Measurements from ENCODE around the gene C10orf90.

Gene C10orf90

DNA sequence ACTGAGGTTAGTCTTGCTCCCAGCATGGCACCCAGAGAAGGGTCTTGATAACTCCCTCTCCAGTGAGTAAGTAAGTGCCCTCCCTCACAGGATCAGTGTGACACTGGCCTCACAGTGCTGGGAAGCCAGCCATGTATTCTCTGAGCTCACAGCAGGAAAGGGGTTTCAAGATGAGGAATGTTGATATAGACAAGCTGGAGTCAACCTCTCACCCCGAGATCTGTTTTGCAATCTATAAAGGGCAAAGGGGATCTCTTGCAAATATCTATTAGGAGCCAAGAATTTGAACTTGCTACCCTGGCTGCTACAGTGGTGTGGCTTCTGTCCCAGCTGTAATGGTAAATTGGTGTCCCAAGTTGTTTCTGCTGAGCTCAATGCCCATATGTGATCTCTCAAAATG, 212.0 kb downstream of the C10orf90 start:
- Histone ChIP-seq H3K4me2 (ENCODE audit: low read length) (no peak overlapping the region), H3K9ac (ENCODE audit: low read length) (no peak overlapping the region), H2AFZ (ENCODE audit: low read length) (no peak overlapping the region), H4K20me1 (ENCODE audit: insufficient read depth, low read length) (no peaks in the 10 kb centered on the region), H3K36me3 (ENCODE audit: insufficient read depth, low read length) (no peaks in the 10 kb centered on the region), H3K27ac (ENCODE audit: low read depth, low read length, poor library complexity, severe bottlenecking) (no peak overlapping the region), H3K9me3 (ENCODE audit: low read length) (no peaks in the 10 kb centered on the region), H3F3A (ENCODE audit: insufficient read depth, low read length) (no peaks in the 10 kb centered on the region), H3K79me2 (ENCODE audit: insufficient read depth, low read length) (no peaks in the 10 kb centered on the region), H3K27me3 (ENCODE audit: insufficient read depth, low read length) (no peaks in the 10 kb centered on the region), H3K9me2 (ENCODE audit: low read depth, low read length) (no peaks in the 10 kb centered on the region), H3K4me1 (ENCODE audit: insufficient read depth, low read length, severe bottlenecking) (no peaks in the 10 kb centered on the region), H3K4me3 (ENCODE audit: low read depth, low read length, poor library complexity, severe bottlenecking) (no peak overlapping the region)
- TF ChIP-seq, protein P1, sequence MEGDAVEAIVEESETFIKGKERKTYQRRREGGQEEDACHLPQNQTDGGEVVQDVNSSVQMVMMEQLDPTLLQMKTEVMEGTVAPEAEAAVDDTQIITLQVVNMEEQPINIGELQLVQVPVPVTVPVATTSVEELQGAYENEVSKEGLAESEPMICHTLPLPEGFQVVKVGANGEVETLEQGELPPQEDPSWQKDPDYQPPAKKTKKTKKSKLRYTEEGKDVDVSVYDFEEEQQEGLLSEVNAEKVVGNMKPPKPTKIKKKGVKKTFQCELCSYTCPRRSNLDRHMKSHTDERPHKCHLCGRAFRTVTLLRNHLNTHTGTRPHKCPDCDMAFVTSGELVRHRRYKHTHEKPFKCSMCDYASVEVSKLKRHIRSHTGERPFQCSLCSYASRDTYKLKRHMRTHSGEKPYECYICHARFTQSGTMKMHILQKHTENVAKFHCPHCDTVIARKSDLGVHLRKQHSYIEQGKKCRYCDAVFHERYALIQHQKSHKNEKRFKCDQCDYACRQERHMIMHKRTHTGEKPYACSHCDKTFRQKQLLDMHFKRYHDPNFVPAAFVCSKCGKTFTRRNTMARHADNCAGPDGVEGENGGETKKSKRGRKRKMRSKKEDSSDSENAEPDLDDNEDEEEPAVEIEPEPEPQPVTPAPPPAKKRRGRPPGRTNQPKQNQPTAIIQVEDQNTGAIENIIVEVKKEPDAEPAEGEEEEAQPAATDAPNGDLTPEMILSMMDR (IDR thresholded peaks at IDR 0.05; ENCODE audit: low read length), result no peak
- TF ChIP-seq EZH2 (IDR thresholded peaks at IDR 0.05; ENCODE audit: borderline replicate concordance, low read length), result no peak

DNA sequence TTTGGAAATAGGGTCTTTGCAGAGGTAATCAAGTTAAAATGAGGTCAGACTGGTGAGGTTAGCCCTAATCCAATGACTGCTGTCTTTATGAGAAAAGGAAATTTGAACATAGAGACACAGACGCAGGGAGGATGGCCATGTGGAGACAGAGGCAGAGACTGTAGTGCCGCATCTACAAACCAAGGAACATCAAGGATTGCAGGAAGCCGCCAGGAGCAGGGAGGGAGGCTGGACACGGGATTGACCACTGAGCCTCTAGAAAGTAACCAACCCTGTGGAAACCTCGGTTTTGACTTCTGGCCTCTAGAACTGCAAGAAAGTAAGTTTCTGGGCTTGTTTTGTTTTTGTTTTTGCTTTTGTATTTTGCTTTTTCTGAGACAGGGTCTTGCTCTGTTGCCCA, 213.9 kb downstream of the C10orf90 start:
- Histone ChIP-seq H3K27me3 (ENCODE audit: insufficient read depth, low read length) (no peaks in the 10 kb centered on the region), H3K4me1 (ENCODE audit: insufficient read depth, low read length, severe bottlenecking) (no peaks in the 10 kb centered on the region), H3K36me3 (ENCODE audit: insufficient read depth, low read length) (no peaks in the 10 kb centered on the region), H3F3A (ENCODE audit: insufficient read depth, low read length) (no peaks in the 10 kb centered on the region), H3K4me2 (ENCODE audit: low read length) (no peak overlapping the region), H3K79me2 (ENCODE audit: insufficient read depth, low read length) (no peaks in the 10 kb centered on the region), H2AFZ (ENCODE audit: low read length) (no peak overlapping the region), H3K27ac (ENCODE audit: low read depth, low read length, poor library complexity, severe bottlenecking) (no peak overlapping the region), H3K4me3 (ENCODE audit: low read depth, low read length, poor library complexity, severe bottlenecking) (no peak overlapping the region), H3K9me2 (ENCODE audit: low read depth, low read length) (no peaks in the 10 kb centered on the region), H3K9me3 (ENCODE audit: low read length) (no peaks in the 10 kb centered on the region), H3K9ac (ENCODE audit: low read length) (no peak overlapping the region), H4K20me1 (ENCODE audit: insufficient read depth, low read length) (no peaks in the 10 kb centered on the region)
- TF ChIP-seq, protein P1 (IDR thresholded peaks at IDR 0.05; ENCODE audit: low read length), result no peak
- no peak for TF ChIP-seq EZH2 (IDR thresholded peaks at IDR 0.05; ENCODE audit: borderline replicate concordance, low read length)

DNA sequence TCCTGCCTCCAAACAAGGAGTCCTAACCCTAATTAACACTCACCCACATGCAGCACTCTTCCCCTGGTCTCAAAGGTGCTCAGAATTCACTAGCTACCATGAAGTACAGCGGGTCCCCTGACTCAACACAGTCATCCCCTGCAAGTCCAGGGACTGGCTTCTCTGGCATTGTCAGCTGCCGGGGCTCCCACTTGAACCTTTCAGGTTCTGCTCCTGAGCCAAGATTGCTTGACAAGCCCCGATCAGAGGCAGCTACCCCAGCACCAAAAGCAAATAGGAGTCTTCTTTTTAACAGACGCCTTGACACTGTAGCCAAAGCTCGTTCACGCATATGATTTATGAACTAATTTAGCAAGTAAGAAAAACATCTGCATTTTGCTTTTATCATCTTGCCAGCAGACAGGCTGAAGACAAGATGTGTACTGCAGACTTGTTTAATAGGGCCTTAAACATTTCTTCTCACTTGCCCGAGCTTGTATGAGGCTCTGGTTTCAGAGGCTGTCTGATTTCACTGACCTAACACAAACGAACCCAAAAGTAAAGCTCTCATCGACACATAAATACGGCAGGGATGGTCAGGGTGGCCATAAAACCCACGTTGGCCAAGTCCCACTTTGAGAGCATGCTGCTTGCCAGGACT, 214.6 kb downstream of the C10orf90 start:
- Histone ChIP-seq H3K27ac (ENCODE audit: low read depth, low read length, poor library complexity, severe bottlenecking) (no peak overlapping the region), H3K36me3 (ENCODE audit: insufficient read depth, low read length) (no peaks in the 10 kb centered on the region), H3K79me2 (ENCODE audit: insufficient read depth, low read length) (no peaks in the 10 kb centered on the region), H3K4me2 (ENCODE audit: low read length) (no peak overlapping the region), H3K4me1 (ENCODE audit: insufficient read depth, low read length, severe bottlenecking) (no peaks in the 10 kb centered on the region), H4K20me1 (ENCODE audit: insufficient read depth, low read length) (no peaks in the 10 kb centered on the region), H3F3A (ENCODE audit: insufficient read depth, low read length) (no peaks in the 10 kb centered on the region), H3K9me3 (ENCODE audit: low read length) (no peaks in the 10 kb centered on the region), H2AFZ (ENCODE audit: low read length) (no peak overlapping the region), H3K9me2 (ENCODE audit: low read depth, low read length) (no peaks in the 10 kb centered on the region), H3K9ac (ENCODE audit: low read length) (no peak overlapping the region), H3K27me3 (ENCODE audit: insufficient read depth, low read length) (no peaks in the 10 kb centered on the region), H3K4me3 (ENCODE audit: low read depth, low read length, poor library complexity, severe bottlenecking) (no peak overlapping the region)
- TF ChIP-seq, protein P1 (IDR thresholded peaks at IDR 0.05; ENCODE audit: low read length), result no peak
- no peak for TF ChIP-seq EZH2 (IDR thresholded peaks at IDR 0.05; ENCODE audit: borderline replicate concordance, low read length)
